ENCODE results near the gene HOXA11. TPM values are rescaled to one million over a fixed set of nuclear protein-coding genes. Genes with fewer than 3 reads are reported as not detected.

The HOXA11 gene
- total RNA-seq, 2 experiments from 2014 or later = not detected

DNA sequence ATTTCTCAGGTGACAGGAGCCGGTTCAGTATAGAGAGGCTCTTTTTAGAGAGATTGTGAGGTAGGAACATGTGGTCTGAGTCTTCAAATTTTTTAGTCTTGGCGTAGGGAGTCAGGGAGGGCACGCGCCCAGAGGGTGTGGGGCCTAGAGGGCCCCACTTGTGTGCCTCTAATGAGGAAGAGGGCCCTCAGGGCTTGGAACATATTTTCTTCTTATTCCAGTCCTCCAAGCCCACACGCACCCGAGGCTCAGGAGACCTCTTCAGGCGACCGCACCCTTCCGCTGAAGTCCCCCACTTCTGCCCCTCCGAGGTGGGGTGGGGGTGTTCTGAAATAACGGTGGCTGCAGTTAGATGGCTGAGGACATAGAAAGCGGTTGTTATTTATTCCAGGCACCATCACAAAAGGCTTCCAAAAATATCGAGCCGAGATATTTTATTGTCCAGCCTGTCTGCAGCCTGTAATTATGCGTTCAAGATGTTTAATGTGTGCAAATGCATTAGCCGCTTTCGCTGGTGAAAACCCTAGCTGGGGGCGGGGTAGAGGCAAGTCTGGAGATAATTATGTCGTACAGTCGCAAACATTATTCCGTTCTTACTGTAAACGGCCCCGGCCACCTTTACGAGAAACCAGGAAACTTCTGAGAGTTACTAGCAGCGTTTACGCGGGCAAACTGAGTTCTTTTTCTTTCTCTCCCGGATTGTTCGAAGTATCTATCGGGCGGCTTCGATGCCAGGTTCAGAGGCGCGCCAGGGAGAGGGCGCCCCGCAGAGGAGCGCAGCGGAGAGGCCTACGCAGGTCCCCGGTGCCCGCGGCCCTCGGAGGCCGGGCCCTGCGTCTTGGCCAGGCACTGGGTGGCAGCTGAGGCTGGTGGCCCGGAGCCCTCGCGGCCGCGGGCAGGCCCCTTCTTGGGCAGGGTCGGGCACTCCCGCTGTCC is 27.7 kb upstream of the HOXA11 start:
- Mint-ChIP-seq H3K27ac (no peak overlapping the region), H3K36me3 (ENCODE audit: low read depth) (no peaks in the 10 kb centered on the region), H3K27me3 (peaks cover 85% of the 10 kb centered on the region), H3K4me1 (no peaks in the 10 kb centered on the region), H3K4me3 (no peak overlapping the region), H3K9me3 (no peaks in the 10 kb centered on the region)
- ChIA-PET CTCF (no interaction called here), POLR2A (no interaction called here)
- no peak for DNase-seq

DNA sequence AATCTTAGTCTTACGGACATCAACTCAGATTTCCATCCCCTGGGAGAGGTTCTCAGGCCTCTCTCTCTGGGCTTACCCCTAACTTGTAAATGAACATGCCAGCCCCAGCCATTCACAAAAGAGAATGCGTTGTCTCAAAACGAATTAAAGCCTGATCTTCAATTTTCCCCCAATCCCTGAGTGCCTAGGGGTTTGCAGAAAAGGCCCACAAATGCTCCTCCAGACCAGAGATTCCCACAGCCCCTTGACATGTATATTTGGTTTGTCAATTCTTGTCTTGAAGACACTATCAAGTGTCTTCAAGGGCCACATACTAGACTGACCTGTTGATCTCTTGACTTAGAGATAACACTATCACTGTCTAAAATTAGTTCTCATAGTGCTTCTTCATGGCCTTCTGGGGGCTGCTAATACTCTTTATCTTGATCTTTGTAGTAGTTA is 26.8 kb upstream of the HOXA11 start:
- no peaks in the 10 kb centered on the region for H3K9me3 Mint-ChIP-seq
- no peaks in the 10 kb centered on the region for H3K4me1 Mint-ChIP-seq
- H3K27ac Mint-ChIP-seq = no peak overlapping the region
- POLR2A ChIA-PET = no interaction called here
- DNase-seq = no peak
- H3K4me3 Mint-ChIP-seq = no peak overlapping the region
- peaks cover 88% of the 10 kb centered on the region for H3K27me3 Mint-ChIP-seq
- CTCF ChIA-PET = interaction anchor here (0.7 to 2.4 kb wide), 4 partner anchors 9 to 709 kb away, joined by 3 to 8 read pairs (median 6); no protein-coding TSS in a partner anchor
- no peaks in the 10 kb centered on the region for H3K36me3 Mint-ChIP-seq (ENCODE audit: low read depth)

DNA sequence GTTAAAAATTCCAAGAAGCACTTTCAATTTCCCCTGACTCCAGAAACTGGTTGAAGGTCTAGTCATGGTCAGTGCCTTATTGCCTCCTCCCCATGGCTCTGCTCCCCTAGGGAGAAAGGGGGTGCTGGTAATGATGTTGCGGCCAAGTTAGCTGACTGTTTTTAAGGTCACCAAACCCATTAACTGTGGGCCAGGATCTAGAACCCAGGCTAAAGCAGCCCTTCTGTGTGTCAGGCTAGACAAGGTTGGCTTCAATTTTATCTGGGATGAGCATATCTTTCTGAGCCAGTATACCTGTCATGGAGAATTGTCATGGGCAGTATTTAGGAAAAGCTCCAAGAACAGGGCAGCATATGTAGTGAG is 26.0 kb upstream of the HOXA11 start:
- no peak overlapping the region for H3K4me3 Mint-ChIP-seq
- peaks cover 90% of the 10 kb centered on the region for H3K27me3 Mint-ChIP-seq
- no peaks in the 10 kb centered on the region for H3K36me3 Mint-ChIP-seq (ENCODE audit: low read depth)
- no peaks in the 10 kb centered on the region for H3K9me3 Mint-ChIP-seq
- no peaks in the 10 kb centered on the region for H3K4me1 Mint-ChIP-seq
- no peak for DNase-seq
- POLR2A ChIA-PET = no interaction called here
- H3K27ac Mint-ChIP-seq = no peak overlapping the region
- CTCF ChIA-PET = interaction anchor here (0.7 to 2.4 kb wide), 8 partner anchors 8 to 808 kb away, joined by 3 to 8 read pairs (median 4); no protein-coding TSS in a partner anchor

DNA sequence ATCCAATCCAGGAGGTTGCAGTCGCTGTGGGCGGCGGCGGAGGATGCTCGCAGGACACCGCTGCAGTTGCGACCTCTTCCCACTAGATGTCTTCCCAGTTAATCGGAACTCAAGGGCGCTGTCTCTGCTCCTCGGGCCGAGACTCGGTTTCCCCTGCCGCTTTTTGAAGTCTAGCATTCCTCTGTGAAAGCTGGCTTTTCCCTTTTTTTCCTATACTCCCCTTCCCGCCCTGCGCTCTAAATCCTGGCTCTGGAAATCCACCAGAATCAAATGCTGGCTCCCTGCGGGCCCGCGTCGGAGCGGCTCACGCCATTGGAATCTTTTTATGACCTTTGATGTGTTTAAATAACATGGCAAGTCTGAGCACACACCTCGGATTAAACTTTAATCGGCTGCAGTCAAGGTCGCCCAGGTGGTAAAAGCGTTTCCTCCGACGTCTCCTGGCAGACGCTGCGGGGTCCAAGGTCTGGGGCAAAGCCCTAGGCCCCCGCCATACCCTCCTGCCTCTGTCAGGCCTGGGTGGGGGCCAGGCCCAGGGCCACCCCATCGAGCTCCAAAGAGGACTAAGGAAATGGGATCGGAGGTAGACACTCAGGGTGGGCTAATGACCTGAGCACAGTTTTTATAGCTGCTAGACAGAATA is 25.5 kb upstream of the HOXA11 start:
- Mint-ChIP-seq H3K27me3 (peaks cover 90% of the 10 kb centered on the region), H3K4me3 (no peak overlapping the region), H3K36me3 (ENCODE audit: low read depth) (no peaks in the 10 kb centered on the region), H3K4me1 (peaks cover 2% of the 10 kb centered on the region), H3K27ac (no peak overlapping the region), H3K9me3 (no peaks in the 10 kb centered on the region)
- DNase-seq = peak; percentile 37
- ChIA-PET CTCF (interaction anchor here (0.8 to 2.4 kb wide), 8 partner anchors 11 to 809 kb away, joined by 3 to 8 read pairs (median 4); no protein-coding TSS in a partner anchor), POLR2A (no interaction called here)

DNA sequence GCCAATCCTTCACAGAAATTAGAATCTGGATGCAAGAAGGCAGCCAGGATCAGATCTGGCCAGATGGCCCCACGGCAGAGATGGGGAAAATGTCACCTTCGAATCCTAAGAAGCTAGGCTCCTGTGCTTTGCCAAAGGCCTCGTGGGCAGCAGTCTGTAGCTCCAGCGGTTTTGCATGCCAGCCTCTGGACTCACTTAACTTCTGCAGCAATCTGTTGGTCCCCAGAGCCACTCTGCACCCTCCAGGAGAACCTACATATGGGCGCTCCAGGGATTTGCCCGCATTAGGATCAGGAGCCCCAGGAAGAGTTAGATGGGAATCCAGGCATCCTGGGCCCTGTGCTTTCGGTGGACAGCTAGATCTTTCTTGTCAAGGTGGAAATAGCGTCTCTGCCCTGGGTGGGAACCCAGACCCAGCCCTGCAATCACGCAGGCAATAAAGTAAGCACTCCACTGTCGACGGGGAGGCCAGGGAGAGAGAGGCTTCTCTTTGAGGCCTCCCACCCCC is 25.0 kb upstream of the HOXA11 start:
- POLR2A ChIA-PET = no interaction called here
- Mint-ChIP-seq H3K4me3 (no peak overlapping the region), H3K9me3 (no peaks in the 10 kb centered on the region), H3K27me3 (peaks cover 90% of the 10 kb centered on the region), H3K4me1 (peaks cover 4% of the 10 kb centered on the region), H3K36me3 (ENCODE audit: low read depth) (no peaks in the 10 kb centered on the region), H3K27ac (no peak overlapping the region)
- DNase-seq = no peak
- CTCF ChIA-PET = interaction anchor here (0.9 to 2.4 kb wide), 5 partner anchors 13 to 809 kb away, joined by 3 to 8 read pairs (median 4); no protein-coding TSS in a partner anchor

DNA sequence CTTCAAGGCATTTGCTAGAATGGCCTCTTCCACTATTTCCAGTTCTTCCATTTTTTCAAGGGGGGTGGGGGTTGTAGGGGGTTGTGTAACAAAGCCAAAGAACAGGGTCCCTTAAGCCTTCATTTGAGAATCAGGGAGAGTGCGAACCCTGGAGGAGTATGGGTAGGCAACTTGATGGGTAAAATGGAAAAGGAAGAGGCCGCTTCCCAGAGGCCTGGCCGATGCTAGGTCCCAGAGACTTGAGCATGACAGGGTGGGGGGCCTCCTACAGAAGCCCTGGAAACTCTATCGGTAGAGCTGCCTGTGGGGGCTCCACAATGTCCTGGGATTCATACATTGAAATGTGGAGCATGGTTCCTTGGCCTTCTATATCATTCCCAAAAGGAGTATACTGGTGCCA is 24.0 kb upstream of the HOXA11 start:
- ChIA-PET POLR2A (no interaction called here), CTCF (interaction anchor here (0.7 to 1.7 kb wide), 2 partner anchors 369 to 810 kb away, joined by 3 to 8 read pairs; no protein-coding TSS in a partner anchor)
- no peak for DNase-seq
- Mint-ChIP-seq H3K36me3 (ENCODE audit: low read depth) (no peaks in the 10 kb centered on the region), H3K9me3 (no peaks in the 10 kb centered on the region), H3K4me3 (no peak overlapping the region), H3K27ac (no peak overlapping the region), H3K27me3 (peaks cover 91% of the 10 kb centered on the region), H3K4me1 (peaks cover 4% of the 10 kb centered on the region)

DNA sequence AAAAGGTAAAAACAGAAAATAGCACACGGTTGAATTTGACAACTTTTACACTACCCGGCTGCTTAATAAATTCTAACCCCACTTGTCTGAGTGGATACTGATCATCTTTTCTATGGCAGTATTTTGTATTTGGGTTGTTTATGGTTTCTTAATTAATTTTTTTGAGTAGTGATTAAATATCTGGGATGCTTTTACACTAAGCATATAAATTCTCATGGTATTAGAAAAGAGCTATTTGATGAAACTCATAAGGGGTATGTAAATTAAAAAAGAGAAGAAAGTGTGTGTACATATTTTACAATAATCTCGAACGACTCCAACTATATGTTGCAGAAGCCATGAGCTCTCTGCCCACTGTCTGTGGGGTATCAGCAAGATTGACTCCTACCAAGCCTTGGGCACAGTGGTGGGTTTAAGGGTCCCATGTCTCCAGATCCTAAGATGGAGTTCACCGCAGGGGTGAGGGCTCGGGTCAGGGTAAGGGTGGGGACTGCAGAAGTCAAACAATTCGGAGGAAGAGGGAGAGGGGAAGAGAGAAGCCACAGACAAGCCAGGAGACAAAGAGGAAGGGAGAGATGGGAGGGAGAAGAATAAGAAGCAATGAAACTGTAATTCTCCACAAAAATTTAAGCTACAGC is 22.4 kb upstream of the HOXA11 start:
- no peak for DNase-seq
- Mint-ChIP-seq H3K27me3 (peaks cover 92% of the 10 kb centered on the region), H3K27ac (no peak overlapping the region), H3K4me1 (peaks cover 6% of the 10 kb centered on the region), H3K36me3 (ENCODE audit: low read depth) (no peaks in the 10 kb centered on the region), H3K4me3 (no peak overlapping the region), H3K9me3 (no peaks in the 10 kb centered on the region)
- CTCF ChIA-PET = interaction anchor here (1.0 kb wide), 1 partner anchor 11 kb away, joined by 5 read pairs; no protein-coding TSS in a partner anchor
- POLR2A ChIA-PET = no interaction called here

DNA sequence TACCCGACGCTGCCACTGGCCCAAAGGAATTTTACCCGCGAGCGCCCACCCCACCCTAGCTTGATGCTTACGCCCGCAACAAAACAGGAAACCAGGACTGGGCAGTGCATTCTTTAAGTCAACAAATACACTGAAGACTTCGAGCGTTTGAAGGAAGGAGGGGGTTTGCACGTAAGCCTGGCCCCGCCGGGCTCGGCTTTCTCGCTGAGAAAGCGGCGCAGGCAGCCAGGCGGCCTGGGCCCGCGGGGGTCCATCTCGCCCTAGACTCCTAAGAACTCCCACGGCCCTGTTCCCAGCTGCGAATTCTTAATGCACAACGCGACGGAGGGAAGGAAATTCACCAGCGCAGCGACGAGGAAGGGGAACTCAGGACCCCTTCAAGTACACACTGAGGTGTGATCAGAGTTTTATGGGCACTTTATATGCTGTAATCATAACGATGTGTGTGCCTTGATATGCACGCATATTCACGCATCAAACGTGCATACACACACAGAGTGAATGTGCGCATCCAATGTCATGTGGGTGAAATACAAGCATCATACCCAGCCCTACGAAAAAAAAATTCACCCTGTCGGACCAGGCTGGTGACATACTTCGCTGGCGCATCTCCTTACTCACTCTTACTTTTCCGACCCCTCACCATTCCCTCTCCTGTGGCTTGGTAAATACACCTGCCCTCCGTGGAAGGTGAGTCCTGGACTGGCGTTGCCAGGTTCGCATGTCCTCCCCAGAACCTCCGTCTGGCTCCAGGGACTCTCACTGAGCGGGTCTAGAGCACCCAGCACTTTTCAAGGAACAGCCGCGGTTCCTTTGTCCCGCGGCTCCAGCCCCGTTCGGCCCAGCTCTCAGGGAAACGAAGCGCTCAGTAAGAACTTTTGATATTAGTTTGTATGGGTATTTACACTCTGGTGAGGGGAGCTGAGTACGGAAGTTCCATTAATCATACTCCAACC is 20.6 kb upstream of the HOXA11 start:
- Mint-ChIP-seq H3K4me3 (no peak overlapping the region), H3K27me3 (peaks cover 94% of the 10 kb centered on the region), H3K27ac (no peak overlapping the region), H3K9me3 (no peaks in the 10 kb centered on the region), H3K36me3 (ENCODE audit: low read depth) (no peaks in the 10 kb centered on the region), H3K4me1 (peaks cover 24% of the 10 kb centered on the region)
- ChIA-PET CTCF (interaction anchor here (1.2 to 1.6 kb wide), 2 partner anchors 10 to 29 kb away, joined by 3 to 5 read pairs; no protein-coding TSS in a partner anchor), POLR2A (interaction anchor here (1.0 kb wide), 1 partner anchor 16 kb away, joined by 3 read pairs; no protein-coding TSS in a partner anchor)
- peak; percentile 9 for DNase-seq

DNA sequence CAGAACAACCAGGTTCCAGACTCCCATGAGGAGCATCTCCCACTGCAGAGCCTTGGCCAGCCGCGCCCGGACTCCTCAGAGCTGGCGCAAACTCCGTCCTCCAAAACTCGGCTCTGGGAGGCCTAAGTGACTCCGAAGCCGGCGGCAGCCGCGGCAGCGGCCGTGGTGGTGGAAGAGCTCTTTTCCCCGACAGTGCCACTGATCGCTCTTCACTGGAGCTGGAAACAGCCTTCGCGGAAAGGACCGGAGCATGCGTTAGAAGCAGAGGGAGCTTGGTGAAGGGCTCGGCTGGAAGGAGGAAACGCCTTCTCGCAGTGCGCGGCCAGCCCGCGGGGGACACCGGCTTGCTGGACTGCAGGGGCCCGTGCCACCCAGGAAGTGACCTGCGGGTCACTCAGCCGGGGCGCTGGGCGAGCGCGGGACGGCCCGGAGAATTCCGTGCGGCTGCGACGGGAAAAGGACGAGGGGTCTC is 19.9 kb upstream of the HOXA11 start:
- Mint-ChIP-seq H3K27me3 (peaks cover 91% of the 10 kb centered on the region), H3K36me3 (ENCODE audit: low read depth) (no peaks in the 10 kb centered on the region), H3K27ac (no peak overlapping the region), H3K4me3 (no peak overlapping the region), H3K4me1 (peaks cover 28% of the 10 kb centered on the region), H3K9me3 (no peaks in the 10 kb centered on the region)
- DNase-seq = peak; percentile 12
- ChIA-PET POLR2A (interaction anchor here (1.0 to 1.3 kb wide), 2 partner anchors 15 to 38 kb away, joined by 3 read pairs; partner anchors contain the start of gene EVX1), CTCF (interaction anchor here (1.2 to 1.6 kb wide), 2 partner anchors 9 to 28 kb away, joined by 3 to 5 read pairs; no protein-coding TSS in a partner anchor)

DNA sequence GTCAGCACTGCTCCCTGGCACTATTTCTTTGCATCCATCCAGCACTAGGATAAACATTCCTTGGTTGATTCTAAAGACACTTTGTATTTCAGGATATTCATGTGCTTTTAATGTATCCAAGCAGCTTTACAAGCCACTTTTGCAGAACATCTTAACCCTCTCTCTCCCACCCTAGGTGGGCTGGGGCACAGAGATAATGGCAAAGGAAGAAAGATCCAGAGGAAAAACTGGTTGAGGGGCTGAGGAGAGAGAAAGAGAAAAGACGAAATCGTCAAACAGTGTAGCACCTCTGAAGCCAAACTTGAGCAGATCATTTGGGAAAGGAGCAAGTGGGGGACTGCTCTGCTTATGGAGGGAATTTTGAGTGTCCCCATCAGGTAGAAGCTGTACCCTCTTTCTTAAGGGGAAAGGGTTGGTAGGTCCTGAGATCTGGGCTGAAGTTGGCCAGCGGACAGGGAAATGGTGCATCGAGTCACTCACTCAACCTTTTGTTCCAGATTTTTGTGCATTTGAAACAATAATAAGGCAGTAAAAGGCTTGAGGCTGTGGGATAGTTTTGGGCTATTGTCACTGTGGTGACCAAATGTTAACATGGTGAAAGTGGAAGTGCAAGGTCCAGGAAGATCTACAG is 19.0 kb upstream of the HOXA11 start:
- peaks cover 29% of the 10 kb centered on the region for H3K4me1 Mint-ChIP-seq
- H3K4me3 Mint-ChIP-seq = no peak overlapping the region
- H3K27me3 Mint-ChIP-seq = peaks cover 87% of the 10 kb centered on the region
- CTCF ChIA-PET = interaction anchor here (1.2 to 1.6 kb wide), 2 partner anchors 8 to 27 kb away, joined by 3 to 5 read pairs; no protein-coding TSS in a partner anchor
- peak; percentile 5 for DNase-seq
- POLR2A ChIA-PET = interaction anchor here (1.3 kb wide), 1 partner anchor 38 kb away, joined by 3 read pairs; the partner anchor contains the start of gene EVX1
- no peaks in the 10 kb centered on the region for H3K9me3 Mint-ChIP-seq
- no peaks in the 10 kb centered on the region for H3K36me3 Mint-ChIP-seq (ENCODE audit: low read depth)
- H3K27ac Mint-ChIP-seq = no peak overlapping the region

DNA sequence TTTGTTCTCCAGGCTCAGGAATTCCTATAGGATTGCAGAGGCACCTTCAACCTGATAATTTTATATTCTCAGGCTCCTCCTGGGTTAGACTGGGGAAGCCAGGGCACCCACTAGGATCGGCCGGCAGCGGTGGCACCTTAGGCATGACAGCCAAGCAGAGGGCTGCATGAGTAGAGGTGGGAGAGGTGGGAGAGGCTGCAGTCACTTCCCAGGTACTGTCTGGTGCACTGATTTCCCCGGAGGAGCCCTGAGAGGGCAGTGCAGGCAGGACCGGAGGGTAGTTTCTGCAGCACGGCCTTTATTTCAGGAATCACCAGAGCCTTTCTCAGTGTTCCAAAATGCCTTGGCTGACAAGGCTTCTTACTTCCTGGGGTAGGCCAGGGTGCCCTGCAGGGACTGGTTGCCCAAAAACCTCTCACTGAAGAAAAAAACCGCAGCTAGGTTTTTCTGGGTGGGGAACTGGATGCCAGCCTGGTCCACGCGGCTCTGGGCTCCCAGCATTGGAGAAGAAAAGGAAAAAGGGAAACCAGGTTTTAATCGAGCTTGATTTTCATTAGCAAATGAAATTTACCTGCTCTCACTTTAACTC is 18.4 kb upstream of the HOXA11 start:
- Mint-ChIP-seq H3K9me3 (no peaks in the 10 kb centered on the region), H3K36me3 (ENCODE audit: low read depth) (no peaks in the 10 kb centered on the region), H3K27me3 (peaks cover 88% of the 10 kb centered on the region), H3K27ac (no peak overlapping the region), H3K4me1 (peaks cover 31% of the 10 kb centered on the region), H3K4me3 (no peak overlapping the region)
- DNase-seq = peak; percentile 5
- POLR2A ChIA-PET = no interaction called here
- CTCF ChIA-PET = interaction anchor here (1.0 to 1.4 kb wide), 2 partner anchors 8 to 24 kb away, joined by 3 to 8 read pairs; no protein-coding TSS in a partner anchor
